Keratinocyte (primary cell): Measurements from ENCODE around the gene THBS1. TPM values are rescaled to one million over a fixed set of nuclear protein-coding genes. Genes with fewer than 3 reads are reported as not detected.

ENCODE experiments used
- DNase-seq: peaks from one replicate; pipeline ENCODE4 v3.0.0-alpha.2; 2011; ENCODE audit warnings: low read depth, missing footprints, low spot score
- FAIRE-seq: peaks from 2 replicates; lab custom pipeline; 2011; peaks lifted over from hg19 to GRCh38; lab: Jason Lieb, UNC
- H2AFZ ChIP-seq: 2 replicates; pipeline ENCODE4 v1.6.0; 2012; ENCODE audit warnings: low read length, control low read depth, inconsistent platforms; ENCODE audit not compliant: control insufficient read depth
- H3K27ac ChIP-seq: 2 replicates; pipeline ENCODE4 v1.5.1; 2011; ENCODE audit warnings: low read length; ENCODE audit not compliant: control insufficient read depth, insufficient read depth
- H3K27me3 ChIP-seq: 3 replicates; pipeline ENCODE4 v1.6.0; 2011; ENCODE audit warnings: low read length; ENCODE audit not compliant: control insufficient read depth, insufficient read depth; ENCODE audit errors: extremely low read depth
- H3K36me3 ChIP-seq, 2 experiments: 2 replicates in 1 of 2; 3 replicates in 1 of 2; pipeline ENCODE4 v1.5.1; 2011; ENCODE audit warnings: low read length in 2 of 2, mild to moderate bottlenecking in 1 of 2; ENCODE audit not compliant: control insufficient read depth in 2 of 2, insufficient read depth in 2 of 2; ENCODE audit errors: extremely low read depth in 1 of 2
- H3K4me1 ChIP-seq: 3 replicates; pipeline ENCODE4 v1.5.1; 2011; ENCODE audit warnings: low read length; ENCODE audit not compliant: control insufficient read depth, insufficient read depth; ENCODE audit errors: extremely low read depth
- H3K4me2 ChIP-seq: 3 replicates; pipeline ENCODE4 v1.6.0; 2011; ENCODE audit warnings: low read depth, low read length; ENCODE audit not compliant: control insufficient read depth, insufficient read depth; ENCODE audit errors: extremely low read depth
- H3K4me3 ChIP-seq, 3 experiments: fragments of 200-600 bp in 1 of 3; sonication (generic) in 1 of 3; 2 replicates in 2 of 3; 3 replicates in 1 of 3; pipeline ENCODE4 v1.5.1; 2011 to 2016; ENCODE audit warnings: low read length in 3 of 3, mild to moderate bottlenecking in 3 of 3, control low read depth in 2 of 3, inconsistent platforms in 1 of 3, low read depth in 1 of 3, mixed read lengths in 1 of 3, mixed run types in 1 of 3, moderate library complexity in 1 of 3; ENCODE audit not compliant: control insufficient read depth in 2 of 3, insufficient read depth in 2 of 3; ENCODE audit errors: extremely low read depth in 1 of 3
- H3K79me2 ChIP-seq: 2 replicates; pipeline ENCODE4 v1.6.0; 2012; ENCODE audit warnings: low read length; ENCODE audit not compliant: control insufficient read depth, insufficient read depth
- H3K9ac ChIP-seq: 3 replicates; pipeline ENCODE4 v1.6.0; 2011; ENCODE audit warnings: low read length; ENCODE audit not compliant: control insufficient read depth, insufficient read depth; ENCODE audit errors: extremely low read depth
- H3K9me1 ChIP-seq: 3 replicates; pipeline ENCODE4 v1.6.0; 2011; ENCODE audit warnings: low read length; ENCODE audit not compliant: control insufficient read depth, insufficient read depth; ENCODE audit errors: extremely low read depth
- H3K9me3 ChIP-seq: 2 replicates; pipeline ENCODE4 v1.5.1; 2012; ENCODE audit warnings: low read depth, low read length; ENCODE audit not compliant: control insufficient read depth
- H4K20me1 ChIP-seq: 3 replicates; pipeline ENCODE4 v1.6.0; 2011; ENCODE audit warnings: low read length; ENCODE audit not compliant: control insufficient read depth, insufficient read depth; ENCODE audit errors: extremely low read depth
- EZH2 ChIP-seq: IDR thresholded peaks from one replicate; pipeline ENCODE4 v1.6.1; 2012; ENCODE audit warnings: inconsistent platforms, mild to moderate bottlenecking, low read length, moderate library complexity
- dilution Hi-C: fragments of 300-500 bp; cut with MboI; formaldehyde crosslinking; loops from one replicate; pipeline ENCODE4 v1.7.0; 2020; ENCODE audit warnings: low sequenced_read_pairs; ENCODE audit not compliant: extremely low pct_ligation_motif_present
- polyA plus RNA-seq, 5 experiments: library from polyadenylated mRNA; depleted of rRNA in 3 of 5; stranded (reverse) in 3 of 5; stranded (forward) in 1 of 5; unstranded in 1 of 5; fragments of >200 nt; gene quantifications; 1 replicate in 1 of 5; 2 replicates in 3 of 5; 3 replicates in 1 of 5; pipeline versions ENCODE4 v1.2.1 to v1.2.3, GENCODE V29; 2011 to 2012; ENCODE audit warnings: missing spikeins in 2 of 5, low read depth in 1 of 5, low replicate concordance in 1 of 5
- TF ChIP-seq, protein P1 (sequence below), 3 experiments: IDR thresholded peaks in 1 of 3; conservative IDR thresholded peaks in 1 of 3; optimal IDR thresholded peaks in 1 of 3; 2 replicates in 2 of 3; 3 replicates in 1 of 3; pipeline versions ENCODE3 to v1.5.1; 2011; ENCODE audit warnings: low read length in 3 of 3, mild to moderate bottlenecking in 3 of 3, moderate library complexity in 2 of 3, control low read depth in 1 of 3, inconsistent platforms in 1 of 3; ENCODE audit not compliant: insufficient read depth in 2 of 3; ENCODE audit errors: extremely low read depth in 1 of 3

The THBS1 gene
- polyA plus RNA-seq, 1 donor (not counting 4 experiments of a cell fraction or from before 2014, with no cell fraction given): 789 TPM

DNA sequence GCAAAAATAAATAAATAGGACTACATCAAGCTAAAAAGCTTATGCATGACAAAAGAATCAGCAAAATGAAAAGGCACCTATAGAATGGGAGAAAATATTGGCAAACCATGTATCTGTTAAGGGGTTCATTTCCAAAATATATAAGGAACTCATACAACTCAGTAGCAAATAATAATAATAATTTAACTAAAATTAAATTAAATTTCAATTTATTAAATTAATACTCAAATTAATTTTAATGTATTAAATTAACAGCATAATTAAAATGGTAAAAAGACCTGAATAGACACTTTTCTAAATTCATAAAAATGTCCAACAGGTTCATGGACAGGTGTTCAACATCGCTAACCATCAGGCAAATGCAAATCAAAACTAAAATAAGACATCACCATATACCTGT, 34.0 kb upstream of the THBS1 start:
- H4K20me1 ChIP-seq: no peaks in the 10 kb centered on the region
- no peak overlapping the region for H2AFZ ChIP-seq
- dilution Hi-C loops: no loop called here
- H3K9me1 ChIP-seq: no peaks in the 10 kb centered on the region
- no peak overlapping the region for H3K27ac ChIP-seq
- no peaks in the 10 kb centered on the region for H3K79me2 ChIP-seq
- no peaks in the 10 kb centered on the region for H3K36me3 ChIP-seq
- no peak overlapping the region for H3K9ac ChIP-seq
- no peak overlapping the region for H3K4me3 ChIP-seq
- no peak for TF ChIP-seq EZH2
- TF ChIP-seq, protein P1, sequence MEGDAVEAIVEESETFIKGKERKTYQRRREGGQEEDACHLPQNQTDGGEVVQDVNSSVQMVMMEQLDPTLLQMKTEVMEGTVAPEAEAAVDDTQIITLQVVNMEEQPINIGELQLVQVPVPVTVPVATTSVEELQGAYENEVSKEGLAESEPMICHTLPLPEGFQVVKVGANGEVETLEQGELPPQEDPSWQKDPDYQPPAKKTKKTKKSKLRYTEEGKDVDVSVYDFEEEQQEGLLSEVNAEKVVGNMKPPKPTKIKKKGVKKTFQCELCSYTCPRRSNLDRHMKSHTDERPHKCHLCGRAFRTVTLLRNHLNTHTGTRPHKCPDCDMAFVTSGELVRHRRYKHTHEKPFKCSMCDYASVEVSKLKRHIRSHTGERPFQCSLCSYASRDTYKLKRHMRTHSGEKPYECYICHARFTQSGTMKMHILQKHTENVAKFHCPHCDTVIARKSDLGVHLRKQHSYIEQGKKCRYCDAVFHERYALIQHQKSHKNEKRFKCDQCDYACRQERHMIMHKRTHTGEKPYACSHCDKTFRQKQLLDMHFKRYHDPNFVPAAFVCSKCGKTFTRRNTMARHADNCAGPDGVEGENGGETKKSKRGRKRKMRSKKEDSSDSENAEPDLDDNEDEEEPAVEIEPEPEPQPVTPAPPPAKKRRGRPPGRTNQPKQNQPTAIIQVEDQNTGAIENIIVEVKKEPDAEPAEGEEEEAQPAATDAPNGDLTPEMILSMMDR (optimal IDR thresholded peaks at IDR 0.05 in 1 of 3, IDR thresholded peaks at IDR 0.05 in 1 of 3, conservative IDR thresholded peaks at IDR 0.05 in 1 of 3; ENCODE audit: extremely low read depth in 1 of 3, insufficient read depth in 2 of 3, low read length in 3 of 3): no peak
- H3K4me2 ChIP-seq: no peak overlapping the region
- H3K27me3 ChIP-seq: no peaks in the 10 kb centered on the region
- peaks cover 2% of the 10 kb centered on the region for H3K9me3 ChIP-seq
- H3K4me1 ChIP-seq: no peaks in the 10 kb centered on the region
- DNase-seq: no peak
- FAIRE-seq: no peak

DNA sequence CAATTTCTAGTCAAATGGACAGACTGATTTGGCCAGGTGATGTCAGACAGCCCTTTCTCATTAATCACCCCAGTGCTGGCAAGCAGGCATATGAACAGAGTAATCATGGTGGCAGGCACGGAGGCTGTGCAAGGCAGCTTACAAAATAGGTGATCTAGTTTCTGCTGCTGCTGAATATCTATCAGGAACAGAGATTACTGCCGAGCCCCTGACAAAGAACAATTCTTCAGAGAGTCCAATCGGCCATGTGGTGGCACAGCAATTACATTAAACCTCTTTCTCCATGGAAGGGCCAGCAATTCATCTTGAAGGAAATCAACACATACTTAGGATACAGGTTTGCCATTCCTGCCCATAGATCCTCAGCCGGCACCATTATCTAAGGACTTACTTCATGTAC, 32.3 kb upstream of the THBS1 start:
- Histone ChIP-seq H3K9me1 (no peaks in the 10 kb centered on the region), H3K9ac (no peak overlapping the region), H3K27me3 (no peaks in the 10 kb centered on the region), H3K79me2 (no peaks in the 10 kb centered on the region), H4K20me1 (no peaks in the 10 kb centered on the region), H3K9me3 (peaks cover 2% of the 10 kb centered on the region), H3K4me3 (no peak overlapping the region), H3K4me2 (no peak overlapping the region), H2AFZ (no peak overlapping the region), H3K27ac (no peak overlapping the region), H3K4me1 (no peaks in the 10 kb centered on the region), H3K36me3 (no peaks in the 10 kb centered on the region)
- dilution Hi-C loops: no loop called here
- DNase-seq (no peak), FAIRE-seq (no peak)
- TF ChIP-seq EZH2: no peak
- TF ChIP-seq, protein P1 (optimal IDR thresholded peaks at IDR 0.05 in 1 of 3, IDR thresholded peaks at IDR 0.05 in 1 of 3, conservative IDR thresholded peaks at IDR 0.05 in 1 of 3; ENCODE audit: extremely low read depth in 1 of 3, insufficient read depth in 2 of 3, low read length in 3 of 3): no peak
